ENCODE measurements around the gene ZNF750.

Gene ZNF750

DNA sequence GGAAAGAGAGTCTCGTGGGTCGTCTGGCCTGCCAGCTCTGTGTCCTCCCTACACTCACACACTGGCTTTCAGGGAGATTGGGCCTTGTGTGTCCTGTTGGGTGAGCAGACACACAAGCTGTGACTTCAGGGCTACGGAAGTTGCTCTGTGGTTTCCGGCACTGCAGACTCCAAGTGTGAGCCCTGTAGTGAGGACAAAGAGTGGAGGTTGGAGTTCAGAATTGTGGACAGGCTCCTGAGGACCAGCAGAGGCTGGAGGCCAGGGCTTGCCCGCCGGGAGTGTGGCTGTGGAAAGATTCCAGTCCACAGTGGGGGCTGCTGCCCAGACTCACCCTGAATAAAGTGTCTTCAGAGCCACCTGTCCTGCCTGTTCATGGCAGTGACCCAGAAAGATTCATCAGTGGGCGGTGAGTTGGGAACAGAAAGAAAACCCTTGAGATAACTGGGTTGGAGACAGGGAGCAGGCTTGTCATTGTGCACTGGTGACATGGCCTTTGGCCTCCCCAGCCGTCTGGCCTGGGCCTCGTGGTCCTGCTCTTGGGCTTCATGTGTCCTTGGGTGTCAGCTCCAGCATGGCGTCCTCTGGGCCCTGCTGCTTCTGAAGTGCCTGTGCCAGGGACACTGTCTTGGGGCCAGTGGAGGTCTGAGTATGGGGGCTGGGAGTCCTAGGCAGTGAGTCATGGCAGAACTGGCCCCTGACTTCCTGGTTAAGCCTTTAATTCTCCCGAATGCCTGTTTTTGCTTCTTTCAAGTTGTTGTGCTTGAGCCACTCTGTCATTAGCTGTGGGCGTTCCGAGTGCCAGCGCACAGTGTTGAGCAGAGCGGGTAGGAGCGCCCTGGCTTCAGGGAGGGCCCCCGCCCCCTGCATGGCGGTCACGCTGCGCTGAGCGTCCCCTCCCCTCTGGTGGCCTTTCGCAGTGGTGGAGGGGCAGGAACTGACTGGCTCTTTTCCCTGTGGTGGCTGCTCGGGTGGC, 19.9 kb upstream of the ZNF750 start:
- DNase-seq, result peak; percentile 65 to 75

DNA sequence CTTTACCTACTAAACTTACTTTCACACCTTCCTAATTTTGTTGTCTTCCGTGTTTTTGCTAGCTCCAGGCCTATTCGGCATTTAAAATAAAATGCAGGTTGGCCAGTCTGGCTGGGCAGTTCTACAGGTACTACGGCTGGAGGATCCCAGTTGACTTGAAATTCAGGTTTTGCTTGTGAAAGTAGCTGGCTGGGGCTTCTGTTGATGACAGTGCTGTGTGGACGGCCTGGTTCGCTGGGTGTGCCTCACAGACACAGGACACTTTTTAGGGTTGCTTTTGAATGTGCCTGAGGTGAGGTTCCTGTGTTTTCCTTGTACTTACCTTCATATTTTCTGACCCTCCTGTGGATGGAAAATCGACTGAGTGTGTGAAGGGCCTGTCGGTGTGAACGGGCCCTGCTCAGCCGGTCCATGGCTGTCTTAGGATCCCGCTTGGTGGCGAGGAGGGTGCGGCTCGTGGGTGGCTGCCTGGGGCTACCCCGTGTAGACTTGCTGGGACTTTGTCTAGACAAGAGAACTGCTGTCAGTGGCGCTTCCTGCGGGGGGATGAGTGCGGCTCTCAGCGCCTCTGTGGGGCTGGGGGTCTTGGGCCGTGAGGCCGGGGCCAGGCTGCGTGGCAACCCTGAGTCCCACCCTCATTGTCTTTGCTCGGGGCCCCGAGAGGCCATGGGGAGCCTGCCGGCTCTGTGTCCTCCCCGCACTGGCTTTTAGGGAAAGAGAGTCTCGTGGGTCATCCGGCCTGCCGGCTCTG, 18.7 kb upstream of the ZNF750 start:
- peak in 1 of 2 experiments; percentile 21 for DNase-seq

DNA sequence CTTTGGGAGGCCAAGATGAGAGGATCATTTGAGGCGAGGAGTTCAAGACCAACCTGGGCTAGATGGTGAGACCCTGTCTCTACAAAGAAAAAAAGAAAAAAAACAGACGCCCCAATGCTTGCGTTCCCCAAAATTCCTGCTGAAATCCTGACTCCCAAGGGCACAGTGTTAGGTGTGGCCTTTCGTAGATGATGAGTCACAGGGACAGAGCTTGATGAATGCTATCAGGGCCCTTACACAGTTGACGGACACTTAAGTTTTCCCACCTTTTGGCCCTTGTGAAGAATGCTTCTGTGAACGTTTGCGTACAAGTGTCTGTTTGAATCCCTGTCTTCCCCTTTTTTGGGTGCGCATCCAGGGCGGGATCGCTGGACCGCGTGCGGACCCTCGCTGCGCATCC, 16.5 kb upstream of the ZNF750 start:
- no peak for DNase-seq

DNA sequence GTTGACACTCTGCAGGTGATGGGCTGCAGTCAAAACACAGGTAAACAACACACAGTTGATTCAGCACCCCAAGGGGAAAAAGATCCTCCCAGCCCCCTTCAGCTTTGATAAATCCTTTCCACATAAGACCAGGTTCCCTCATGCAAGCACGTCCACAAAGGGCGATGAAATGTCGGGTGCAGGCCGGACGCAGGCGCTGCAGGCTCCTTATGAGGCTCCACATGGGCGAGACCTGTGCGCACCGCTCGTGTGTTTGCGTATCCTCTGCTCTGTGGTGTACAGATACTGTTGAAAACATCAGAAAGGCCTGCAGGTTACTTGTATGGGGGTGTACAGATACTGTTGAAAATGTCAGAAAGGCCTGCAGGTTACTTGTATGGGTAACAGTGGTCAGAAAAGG, 14.4 kb upstream of the ZNF750 start:
- DNase-seq, result no peak

DNA sequence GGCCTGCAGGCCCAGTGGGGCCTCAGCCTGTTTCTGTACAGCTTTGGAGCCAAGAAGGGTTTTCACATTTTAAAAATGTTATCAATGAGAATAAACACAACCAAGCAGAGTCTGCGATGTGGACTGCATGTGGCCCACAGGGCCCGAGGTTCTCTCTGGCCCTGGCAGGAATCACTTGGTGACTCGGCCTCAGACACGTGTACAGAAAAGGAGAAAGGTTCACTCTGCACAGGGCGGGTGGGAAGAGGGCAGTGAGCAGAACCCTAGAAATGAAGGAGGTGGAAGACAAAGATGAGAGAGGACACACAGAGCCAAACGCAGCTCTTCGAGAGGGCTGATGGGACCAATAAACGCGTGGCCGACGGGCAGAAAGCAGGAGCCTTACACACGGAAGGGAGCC, 11.6 kb upstream of the ZNF750 start:
- no peak for DNase-seq

DNA sequence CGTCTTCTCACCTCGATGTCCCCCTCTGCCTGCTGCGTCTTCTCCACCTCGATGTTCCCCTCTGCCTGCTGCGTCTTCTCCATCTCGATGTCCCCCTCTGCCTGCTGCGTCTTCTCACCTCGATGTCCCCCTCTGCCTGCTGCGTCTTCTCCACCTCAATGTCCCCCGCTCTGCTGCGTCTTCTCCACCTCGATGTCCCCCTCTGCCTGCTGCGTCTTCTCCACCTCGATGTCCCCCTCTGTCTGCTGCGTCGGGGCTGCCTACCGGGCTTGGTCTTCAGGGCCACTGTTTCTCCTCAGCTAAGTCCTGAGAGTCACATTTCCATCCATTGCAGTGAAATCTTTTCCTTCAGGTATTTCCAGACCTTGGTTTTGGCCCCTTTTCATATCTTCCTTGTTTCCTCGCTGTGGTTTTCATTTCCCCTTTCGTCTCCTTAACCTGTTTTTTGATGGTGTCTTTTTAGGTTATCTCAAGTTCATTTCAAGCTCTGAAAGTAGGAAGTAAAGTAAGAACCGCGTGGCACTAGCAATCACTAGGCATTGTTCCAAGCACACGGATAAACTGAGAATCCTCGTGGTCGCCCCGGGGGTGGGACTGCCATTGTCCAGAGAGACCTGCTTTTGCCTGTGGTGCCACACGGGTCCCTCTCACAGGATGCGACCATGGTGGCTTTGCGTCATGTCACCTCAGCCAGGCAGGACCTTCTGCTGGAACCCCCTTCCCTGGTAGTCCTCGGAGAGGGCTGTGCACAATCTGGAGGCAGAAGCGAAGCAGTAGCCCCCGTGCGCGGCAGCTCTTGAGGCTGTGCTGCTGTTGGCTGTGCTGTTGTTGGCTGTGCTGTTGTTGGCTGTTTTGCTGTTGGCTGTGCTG, 9.5 kb upstream of the ZNF750 start:
- DNase-seq, result no peak

DNA sequence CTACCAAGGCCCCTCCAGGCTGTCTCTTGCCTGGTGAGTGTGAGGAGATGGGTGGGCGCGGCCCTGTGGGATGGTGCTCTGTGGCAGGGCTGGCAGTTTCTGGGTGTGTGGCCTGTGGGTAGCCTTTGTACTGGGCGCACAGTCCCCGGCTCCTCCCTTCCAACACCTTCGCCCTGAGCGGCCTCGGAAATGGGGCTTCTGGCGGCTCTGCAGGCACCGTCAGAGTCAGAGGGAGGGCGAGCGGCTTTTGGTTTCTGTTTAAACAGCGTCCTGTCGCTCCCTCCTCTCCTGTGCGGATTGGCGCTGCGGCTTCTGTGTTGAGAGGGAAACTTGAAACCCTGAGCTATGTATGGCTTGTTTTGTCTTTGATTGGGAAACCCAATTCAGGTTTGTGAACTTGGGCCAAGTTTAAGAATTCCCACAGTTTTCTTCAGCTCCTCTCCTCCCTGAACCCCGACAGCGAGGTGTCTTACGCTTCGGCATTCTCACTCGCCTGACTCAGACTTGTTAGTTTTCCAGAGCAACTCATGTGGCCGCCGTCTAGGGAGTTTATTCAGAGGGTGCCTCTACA, 8.3 kb upstream of the ZNF750 start:
- DNase-seq, result peak; percentile 20 to 38

DNA sequence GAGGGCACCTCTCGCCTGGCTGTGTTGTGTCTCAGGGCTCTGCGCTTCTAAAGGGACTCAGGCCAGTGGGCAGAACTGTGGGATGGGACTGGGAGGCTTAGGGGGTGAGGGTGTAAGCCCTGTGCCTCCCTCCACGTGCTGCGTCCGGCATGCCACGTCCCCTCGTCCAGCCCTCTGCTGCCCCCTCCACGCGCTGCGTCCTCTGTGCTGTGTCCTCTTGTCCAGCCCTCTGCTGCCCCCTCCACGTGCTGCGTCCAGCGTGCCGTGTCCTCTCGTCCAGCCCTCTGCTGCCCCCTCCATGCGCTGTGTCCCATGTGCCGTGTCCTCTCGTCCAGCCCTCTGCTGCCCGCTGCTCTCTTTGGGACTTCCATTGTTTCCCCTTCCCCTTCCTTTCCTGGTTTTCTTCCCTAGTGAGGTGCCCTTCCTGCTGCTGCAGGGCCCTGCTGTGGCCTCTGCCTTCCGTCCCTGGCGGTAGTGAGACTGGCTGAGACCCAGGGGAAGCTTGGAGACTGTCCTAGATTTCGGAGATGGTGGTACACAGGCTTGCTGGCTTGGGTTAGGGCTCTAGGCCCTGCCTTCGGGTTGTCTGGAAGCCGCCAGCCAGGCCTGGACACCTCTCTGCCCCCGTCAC, 6.4 kb upstream of the ZNF750 start:
- DNase-seq, result no peak

DNA sequence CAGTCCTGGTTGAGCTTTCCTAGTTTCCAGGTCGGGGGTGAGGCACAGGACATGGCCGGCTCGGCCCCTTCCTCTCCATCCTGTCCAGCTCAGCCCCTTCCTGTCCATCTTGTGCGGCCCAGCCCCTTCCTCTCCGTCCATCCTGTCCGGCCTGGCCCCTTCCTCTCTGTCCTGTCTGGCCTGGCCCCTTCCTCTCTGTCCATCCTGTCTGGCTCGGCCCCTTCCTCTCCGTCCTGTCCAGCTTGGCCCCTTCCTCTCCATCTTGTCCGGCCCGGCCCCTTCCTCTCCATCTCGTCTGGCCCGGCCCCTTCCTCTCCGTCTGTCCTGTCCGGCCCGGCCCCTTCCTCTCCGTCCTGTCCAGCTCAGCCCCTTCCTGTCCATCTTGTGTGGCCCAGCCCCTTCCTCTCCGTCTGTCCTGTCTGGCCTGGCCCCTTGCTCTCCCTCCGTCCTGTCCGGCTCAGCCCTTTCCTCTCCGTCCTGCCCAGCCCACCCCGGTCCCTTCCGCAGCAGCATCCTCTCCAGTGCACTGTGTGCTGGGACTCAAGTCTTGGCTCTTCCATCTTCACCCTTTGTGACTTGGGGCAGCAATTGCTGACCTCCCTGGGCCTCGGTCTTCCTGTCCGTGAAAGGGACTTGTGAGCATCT, 5.5 kb upstream of the ZNF750 start:
- DNase-seq, result no peak

DNA sequence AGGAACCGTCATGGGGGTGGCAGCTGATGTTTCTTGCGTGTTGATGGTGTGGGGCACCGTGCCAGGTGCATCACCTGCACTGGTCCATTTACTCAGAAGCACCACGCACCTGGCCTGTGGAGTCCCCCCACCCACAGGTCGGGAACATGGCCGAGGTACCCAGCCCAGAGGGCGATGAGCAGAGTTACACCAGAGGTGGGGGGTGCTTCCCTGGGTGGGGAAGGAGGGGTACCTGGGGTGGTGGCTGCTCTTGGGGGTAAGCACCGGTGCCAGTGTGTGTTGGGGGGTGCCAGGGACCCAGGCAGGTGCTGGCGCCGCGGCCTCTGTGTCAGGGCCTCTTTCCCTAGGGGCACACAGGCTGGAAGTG, 5.0 kb upstream of the ZNF750 start:
- DNase-seq, result no peak

DNA sequence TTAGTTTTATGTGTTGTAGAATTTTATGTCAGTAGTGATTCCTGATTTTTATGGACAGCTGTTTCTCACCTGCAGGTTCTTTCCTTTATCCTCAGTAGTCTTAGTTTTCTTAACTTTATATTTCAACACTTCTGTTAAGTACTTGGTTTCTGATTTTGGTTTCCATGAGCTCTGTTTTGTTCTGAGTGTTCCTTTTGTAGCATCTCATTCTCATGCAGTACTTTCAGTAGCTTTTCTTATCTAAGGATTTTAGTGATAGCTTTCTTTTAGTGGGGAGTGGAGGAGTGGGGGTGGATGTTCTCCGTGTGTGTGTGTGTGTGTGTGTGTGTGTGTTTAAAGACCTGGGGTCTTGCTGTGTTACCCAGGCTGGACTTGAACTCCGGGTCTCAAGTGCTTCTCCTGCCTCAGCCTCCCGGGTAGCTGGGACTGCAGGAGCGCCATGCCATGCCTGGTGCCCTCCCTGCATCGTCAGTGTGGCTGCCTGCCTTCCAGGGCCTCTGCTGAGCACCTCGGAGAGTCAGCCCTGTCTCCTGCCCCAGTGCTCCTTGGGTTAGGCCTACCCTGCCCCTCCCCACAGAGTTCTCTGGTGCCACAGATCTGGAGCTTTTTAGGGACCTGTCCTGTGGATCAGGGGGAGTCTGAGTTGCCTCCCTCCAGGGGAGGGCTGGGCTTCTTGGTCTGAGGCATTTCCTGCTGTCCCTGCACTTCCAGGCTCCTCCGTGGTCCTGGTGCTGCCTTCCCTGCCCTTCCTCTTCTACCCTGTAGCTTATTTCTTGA, 4.3 kb upstream of the ZNF750 start:
- no peak for DNase-seq

DNA sequence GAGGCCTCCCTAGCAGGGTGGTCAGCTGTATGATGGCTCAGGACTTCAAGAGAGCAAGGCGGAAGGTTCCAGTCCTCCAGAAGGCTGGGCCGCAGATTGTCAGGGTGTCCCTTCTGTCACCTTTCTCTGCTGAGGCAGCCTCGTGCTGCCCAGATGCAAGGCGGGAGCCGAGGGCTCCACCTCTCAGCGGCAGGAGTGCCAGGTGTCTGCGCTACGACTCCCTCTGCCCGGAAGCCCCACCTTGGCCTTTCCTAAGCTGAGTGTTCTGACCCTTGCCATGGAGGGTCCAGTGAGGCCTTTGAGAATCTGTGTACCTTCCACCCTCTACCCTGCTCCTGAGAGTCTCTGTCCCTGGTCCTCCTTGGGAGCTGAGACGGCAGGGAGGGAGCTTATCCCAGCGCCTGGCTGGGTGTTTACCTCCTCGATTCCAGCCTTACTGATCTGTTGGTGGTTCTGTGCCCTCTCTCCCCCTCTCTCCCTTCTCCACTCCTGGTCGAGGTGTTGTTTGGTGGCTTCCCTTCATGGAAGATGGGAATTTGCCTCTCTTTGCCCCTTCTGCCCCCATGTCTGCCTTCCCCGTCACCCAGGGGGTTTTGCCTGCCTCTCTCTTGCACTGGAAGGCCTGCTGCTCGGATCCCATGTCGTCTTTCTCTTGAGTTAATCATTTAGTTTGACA, 2.2 kb upstream of the ZNF750 start:
- DNase-seq, result no peak

DNA sequence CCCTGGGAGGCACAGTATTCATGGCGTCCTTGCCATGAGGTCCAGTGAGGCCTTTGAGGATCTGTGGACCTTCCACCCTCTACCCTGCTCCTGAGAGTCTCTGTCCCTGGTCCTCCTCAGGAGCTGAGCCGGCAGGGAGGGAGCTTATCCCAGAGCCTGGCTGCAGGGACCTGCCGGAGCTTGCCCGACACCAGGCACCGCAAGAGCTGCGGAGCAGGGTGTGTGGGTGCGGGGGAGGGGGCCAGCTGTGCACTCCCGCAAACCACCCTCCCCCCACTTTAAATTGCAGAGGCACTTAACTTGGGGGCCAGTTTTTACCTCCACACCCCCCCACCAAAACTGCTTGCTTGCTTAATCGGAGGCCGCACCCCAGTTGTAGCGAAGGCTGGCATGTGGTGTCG, 609 bp upstream of the ZNF750 start:
- DNase-seq, result no peak

DNA sequence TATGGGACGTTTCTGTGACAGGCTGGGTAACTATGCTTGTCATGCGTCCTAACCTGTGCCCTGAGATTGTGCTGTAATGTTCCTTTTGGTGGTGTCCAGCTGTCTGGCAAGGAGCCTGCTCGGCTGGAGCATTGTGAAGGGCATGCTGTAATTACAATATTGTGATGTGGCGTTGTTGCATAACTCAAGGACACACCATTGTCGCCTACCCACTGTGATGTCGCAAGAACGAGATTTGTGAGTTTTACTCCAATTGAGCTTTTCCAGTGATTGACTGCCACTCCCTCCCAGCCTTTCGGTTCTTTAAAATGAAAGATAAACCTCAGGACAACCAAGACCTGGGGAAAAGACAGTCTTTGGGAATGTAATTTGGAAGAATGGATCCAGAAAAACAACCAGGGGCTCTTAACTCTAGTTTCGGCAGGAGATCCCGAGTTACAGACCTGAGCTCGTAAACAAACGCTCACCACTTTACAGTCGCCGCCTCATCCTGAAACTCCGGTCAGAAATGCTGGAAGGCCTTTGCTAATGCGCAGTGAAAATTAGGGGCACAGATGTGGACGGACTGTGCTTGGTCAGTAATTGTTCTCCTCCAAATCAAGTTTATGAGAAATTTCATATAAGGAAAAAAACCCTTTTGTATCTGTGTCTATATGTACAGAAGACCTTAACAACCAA, 1.3 kb downstream of the ZNF750 start:
- no peak for DNase-seq

DNA sequence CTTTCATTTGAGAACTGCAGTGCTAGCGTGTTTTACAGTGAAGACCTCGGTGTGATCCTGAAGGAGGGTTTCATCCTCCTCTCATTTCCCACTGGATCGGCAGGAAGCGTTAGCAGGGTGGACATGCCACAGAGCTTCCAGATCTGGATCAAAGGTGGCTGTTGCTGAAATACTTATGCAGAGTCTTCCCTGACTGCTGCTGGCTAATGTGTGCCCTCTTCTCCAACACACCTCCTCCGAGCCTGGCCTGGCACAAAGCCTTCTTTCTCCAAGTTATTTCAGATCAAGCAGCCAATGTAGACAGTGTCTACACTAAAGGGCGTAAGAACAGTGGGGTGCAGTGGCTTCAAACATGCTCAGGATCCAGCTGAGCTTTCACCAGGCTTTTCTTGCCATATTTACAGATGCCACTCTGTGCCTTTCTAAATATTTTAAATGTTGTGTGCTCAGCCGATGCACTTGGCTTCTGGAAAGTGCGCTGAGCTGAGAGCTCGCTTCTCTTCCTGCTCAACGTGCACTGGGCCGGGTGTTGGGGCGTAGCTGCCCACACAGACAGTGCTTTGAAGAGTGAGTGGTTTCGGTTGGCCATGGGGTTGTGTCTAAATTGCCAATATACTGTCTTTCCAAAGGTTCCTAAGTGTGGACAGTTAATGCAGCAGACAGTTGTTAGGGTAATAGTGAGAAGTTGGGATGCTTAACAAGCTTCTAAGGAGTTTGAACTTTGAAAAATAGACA, 2.1 kb downstream of the ZNF750 start:
- no peak for DNase-seq

DNA sequence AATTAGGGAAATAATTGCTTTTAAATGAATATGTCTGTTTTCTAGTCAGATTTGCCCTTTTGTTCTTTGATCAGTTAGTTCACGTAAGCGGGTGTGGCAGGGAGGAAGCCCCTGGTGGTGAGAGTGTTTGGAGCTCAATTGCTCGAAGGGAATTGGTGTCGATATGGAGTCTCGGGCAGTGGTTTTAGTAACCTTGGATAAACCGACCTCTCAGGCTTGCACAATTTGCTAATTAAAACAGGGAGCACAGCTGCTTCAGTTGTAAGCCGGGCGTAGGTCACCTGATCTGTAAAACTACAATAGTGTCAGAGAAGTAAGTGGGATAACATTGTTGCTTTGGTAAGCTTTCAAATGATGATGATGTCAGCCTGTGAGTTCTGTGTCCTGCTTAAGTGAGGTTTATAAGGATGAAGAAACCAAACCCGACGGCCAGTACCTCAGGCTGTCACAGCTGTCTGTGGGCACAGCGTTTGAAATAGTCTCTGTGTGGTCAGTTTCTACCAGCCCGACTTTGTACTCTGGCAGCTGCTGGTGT, 2.9 kb downstream of the ZNF750 start:
- no peak for DNase-seq

DNA sequence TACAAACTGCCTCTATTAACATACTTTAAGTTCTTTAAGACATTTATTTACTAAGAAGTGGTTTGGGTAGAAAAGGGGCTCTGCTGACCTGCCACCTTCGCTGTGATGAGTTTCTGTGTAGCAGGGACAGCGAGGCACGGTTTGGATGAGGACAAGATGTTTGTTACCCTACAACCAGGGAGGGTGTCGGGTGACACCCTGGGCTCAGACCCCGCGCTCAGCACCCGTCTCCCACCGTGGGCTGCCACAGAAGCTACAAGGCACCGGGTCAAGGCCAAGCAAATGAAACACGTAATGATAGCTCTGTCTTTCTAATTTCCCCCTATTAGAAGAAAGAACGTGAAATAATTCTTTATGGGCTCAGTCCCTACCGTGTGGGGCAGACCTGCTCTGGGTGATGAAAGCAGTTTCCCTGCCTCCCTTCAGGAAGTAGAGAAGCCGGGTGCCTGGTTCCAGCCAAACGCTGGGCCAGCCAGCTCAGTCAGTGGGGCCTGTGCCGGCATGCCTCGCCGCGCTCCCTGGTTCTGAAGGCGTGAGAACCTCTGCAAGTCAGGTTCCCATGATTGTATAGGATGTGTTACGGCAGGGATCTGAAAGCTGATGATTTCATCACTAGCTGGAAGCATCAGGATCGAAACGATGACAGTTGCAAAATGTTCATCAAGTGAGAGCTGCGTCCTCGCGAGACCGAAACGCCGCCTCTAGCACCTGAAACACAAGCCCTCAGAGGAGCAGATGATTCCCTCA, 3.9 kb downstream of the ZNF750 start:
- no peak for DNase-seq

DNA sequence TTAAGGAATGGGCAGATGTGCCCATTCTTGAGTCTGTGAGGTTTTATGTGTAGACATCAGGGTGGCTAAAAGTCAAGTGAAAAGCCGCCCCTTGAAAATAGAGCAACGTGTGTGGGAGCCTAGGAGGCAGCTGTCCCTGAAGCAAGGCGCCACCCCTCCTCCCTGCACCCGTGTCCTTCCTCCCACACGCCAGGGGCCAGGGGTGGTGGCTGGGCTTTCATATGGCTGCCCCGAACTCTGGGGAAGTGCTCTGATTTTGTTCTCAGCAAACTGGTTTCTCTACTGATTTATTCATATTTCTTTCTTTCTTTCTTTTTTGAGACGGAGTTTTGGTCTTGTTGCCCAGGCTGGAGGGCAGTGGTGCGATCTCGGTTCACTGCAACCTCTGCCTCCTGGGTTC, 4.7 kb downstream of the ZNF750 start:
- DNase-seq, result no peak

Data from activated CD4-positive, alpha-beta T cell treated with anti-CD3 and anti-CD28 coated beads, Interleukin-2, amount 50 U/mL, for 48 hours (primary cell).